Psoas muscle (tissue), 8 donors: Measurements from ENCODE around the gene HOXD8. TPM values are rescaled to one million over a fixed set of nuclear protein-coding genes. Genes with fewer than 3 reads are reported as not detected.

ENCODE experiments used
- ATAC-seq, 4 donors: fragments of 200-7000 bp; cut with Tn5 transposase; one replicate each; pipeline ENCODE4 v1.9.1; 2020; ENCODE audit warnings: moderate library complexity in 3 of 4, mild to moderate bottlenecking in 2 of 4
- DNase-seq, 2 donors: peaks; one replicate each; pipeline ENCODE4 v3.0.0-alpha.2; 2020
- H3K27ac ChIP-seq: fragments of 200-600 bp; one replicate; pipeline ENCODE4 v1.8.0; 2022
- H3K27me3 ChIP-seq, 3 donors: fragments of 200-600 bp in 1 of 3; one replicate each; pipeline versions ENCODE4 v1.6.1 to v1.8.0; 2013 to 2022; ENCODE audit warnings: low read length in 2 of 3, mild to moderate bottlenecking in 2 of 3, moderate library complexity in 1 of 3; ENCODE audit not compliant: insufficient read depth in 3 of 3
- H3K36me3 ChIP-seq, 2 donors: fragments of 200-600 bp in 1 of 2; one replicate each; pipeline versions ENCODE4 v1.6.1 to v1.8.0; 2013 to 2022; ENCODE audit warnings: low read depth in 1 of 2, mild to moderate bottlenecking in 1 of 2, moderate library complexity in 1 of 2; ENCODE audit not compliant: insufficient read depth in 1 of 2
- H3K4me1 ChIP-seq: fragments of 200-600 bp; one replicate; pipeline ENCODE4 v1.8.0; 2022
- H3K4me3 ChIP-seq: fragments of 200-600 bp; one replicate; pipeline ENCODE4 v1.8.0; 2022; ENCODE audit warnings: mild to moderate bottlenecking
- H3K9me3 ChIP-seq: fragments of 200-600 bp; one replicate; pipeline ENCODE4 v1.8.0; 2022
- WGBS, 3 donors: extraction: QIAGEN DNeasy Blood & Tissue Kit; methylation state at CpG; one replicate each; pipeline versions ENCODE4 v1.1.6 to v1.1.7; 2013; 5-methylcytosine and 5-hydroxymethylcytosine counted together
- intact Hi-C, 2 donors: fragments of 100-400 bp; cut with DNase I; formaldehyde crosslinking; loops; one replicate each; pipeline versions ENCODE4 v1.11.0 to v1.14.2; 2022
- polyA plus RNA-seq, 3 donors: library from polyadenylated mRNA; stranded (reverse); fragments of 200-250 nt; gene quantifications; one replicate each; pipeline ENCODE4 v1.2.3, GENCODE V29; 2013
- total RNA-seq, 4 donors: library from RNA; stranded (reverse); fragmentation: NEBNext Ultra II Directional in 2 of 4; extraction: Animal tissue kit (Norgen Biotek cat#: 25700) in 2 of 4; gene quantifications; one replicate each; pipeline versions ENCODE4 v1.2.1 to v1.2.4, GENCODE V29; 2021 to 2023
- TF ChIP-seq, protein P1 (sequence below): fragments of 200-600 bp; IDR thresholded peaks from one replicate; pipeline ENCODE4 v1.8.0; 2022; ENCODE audit warnings: antibody characterized with exemption
- donor health status: healthy with polysubstance abuse.
- donor health status: DM: no; HTN: no; CAD: no; lungs with moderate emphysema.
- donor health status: Bipolar disorder and iron deficiency.
- donor health status: healthy.
- donor health status: DM: yes; HTN: yes; CAD: no.
- donor health status: DM: no; HTN: no; CAD: no.
- donor health status: DM: no; HTN: no; CAD: no.
- donor health status: DM: yes; HTN: yes; CAD: no.

HOXD8 gene
- total and polyA plus RNA-seq, 7 donors = 3.3 to 52.5 (median 12.9) TPM

DNA sequence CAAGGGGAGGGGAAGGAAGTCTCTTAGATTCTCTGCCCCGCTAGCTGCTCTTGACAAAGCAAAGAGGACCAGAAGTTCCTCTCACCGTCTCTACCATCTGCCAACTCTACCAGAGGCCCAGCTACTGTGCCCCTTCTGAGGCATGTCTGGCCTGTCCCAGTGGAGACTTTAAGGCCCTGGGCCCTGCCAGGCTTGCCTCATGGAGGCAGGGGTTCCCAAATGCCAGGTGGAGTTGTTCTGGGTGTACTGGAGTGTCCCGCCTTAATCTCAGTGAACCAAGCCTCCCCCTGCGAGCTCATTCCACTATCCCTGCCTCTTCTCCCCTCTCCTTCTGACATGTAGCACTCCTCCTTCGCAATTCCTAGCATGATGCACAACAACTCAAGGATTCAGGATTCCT is 27.7 kb upstream of the HOXD8 start:
- intact Hi-C loops = no loop called here
- peaks cover 3 to 100% (median 80%) of the 10 kb centered on the region in 3 donors for H3K27me3 ChIP-seq

DNA sequence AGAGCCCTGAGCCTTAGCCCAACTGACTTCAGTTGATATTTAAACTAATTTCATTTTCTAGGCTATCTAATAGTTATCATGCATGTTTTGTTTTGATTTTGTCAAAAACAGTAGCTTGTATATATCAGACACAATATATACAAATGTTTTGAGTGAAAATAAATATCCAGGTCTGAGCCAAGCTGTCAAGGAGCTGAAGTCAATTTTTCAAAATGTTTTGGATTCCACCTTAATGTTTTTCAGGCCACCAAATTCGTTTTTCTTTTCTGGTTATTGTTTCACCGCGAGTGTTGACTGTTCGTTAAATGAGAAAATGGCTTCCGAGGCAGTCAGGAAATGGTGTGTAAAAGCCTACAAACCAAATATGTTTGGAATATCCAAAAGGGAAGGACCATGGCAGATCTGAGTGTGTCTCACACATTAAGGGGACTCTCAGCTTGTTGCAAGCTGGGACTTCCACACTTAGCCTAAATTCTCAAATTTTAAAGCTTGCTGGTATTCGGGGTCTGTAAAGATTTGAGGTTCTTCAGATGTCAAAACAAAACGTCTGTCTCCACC is 27.1 kb upstream of the HOXD8 start:
- TF ChIP-seq, protein P1, sequence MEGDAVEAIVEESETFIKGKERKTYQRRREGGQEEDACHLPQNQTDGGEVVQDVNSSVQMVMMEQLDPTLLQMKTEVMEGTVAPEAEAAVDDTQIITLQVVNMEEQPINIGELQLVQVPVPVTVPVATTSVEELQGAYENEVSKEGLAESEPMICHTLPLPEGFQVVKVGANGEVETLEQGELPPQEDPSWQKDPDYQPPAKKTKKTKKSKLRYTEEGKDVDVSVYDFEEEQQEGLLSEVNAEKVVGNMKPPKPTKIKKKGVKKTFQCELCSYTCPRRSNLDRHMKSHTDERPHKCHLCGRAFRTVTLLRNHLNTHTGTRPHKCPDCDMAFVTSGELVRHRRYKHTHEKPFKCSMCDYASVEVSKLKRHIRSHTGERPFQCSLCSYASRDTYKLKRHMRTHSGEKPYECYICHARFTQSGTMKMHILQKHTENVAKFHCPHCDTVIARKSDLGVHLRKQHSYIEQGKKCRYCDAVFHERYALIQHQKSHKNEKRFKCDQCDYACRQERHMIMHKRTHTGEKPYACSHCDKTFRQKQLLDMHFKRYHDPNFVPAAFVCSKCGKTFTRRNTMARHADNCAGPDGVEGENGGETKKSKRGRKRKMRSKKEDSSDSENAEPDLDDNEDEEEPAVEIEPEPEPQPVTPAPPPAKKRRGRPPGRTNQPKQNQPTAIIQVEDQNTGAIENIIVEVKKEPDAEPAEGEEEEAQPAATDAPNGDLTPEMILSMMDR = no peak
- intact Hi-C loops = no loop called here
- H3K4me3 ChIP-seq = no peak overlapping the region

More for the DNA sequence above, 27.7 kb upstream of the HOXD8 start:
- ATAC-seq = no peak
- TF ChIP-seq, protein P1 = no peak
- H3K4me3 ChIP-seq = no peak overlapping the region
- H3K36me3 ChIP-seq = no peaks in the 10 kb centered on the region
- peaks cover 21% of the 10 kb centered on the region for H3K4me1 ChIP-seq
- H3K9me3 ChIP-seq = no peaks in the 10 kb centered on the region
- no peak overlapping the region for H3K27ac ChIP-seq
- DNase-seq = no peak
- WGBS, 3 donors = 70 to 76% (median 74%) methylated on average over 5 of the region's 5 CpGs

DNA sequence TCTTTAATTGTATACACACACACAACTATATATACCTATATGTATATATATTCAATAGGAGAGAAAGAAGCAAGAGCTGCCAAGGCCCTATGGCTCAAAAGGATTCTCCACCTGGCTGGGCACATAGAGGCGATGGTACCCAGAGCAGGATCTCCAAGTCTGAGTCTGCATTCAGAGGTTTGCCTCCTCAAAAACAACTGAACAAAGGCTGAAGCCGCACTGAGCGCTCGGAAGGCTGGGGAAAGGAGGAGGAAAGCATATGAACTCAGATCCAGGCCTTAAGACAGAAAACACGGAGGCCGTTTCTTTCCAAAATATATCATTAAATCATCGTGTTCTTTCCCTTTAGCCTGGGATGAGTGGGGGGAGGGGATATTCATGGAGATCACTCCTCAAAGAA is 26.3 kb upstream of the HOXD8 start:
- WGBS, 3 donors = 62 to 76% (median 73%) methylated on average over 7 of the region's 7 CpGs
- Histone ChIP-seq H3K27me3 (peaks cover 4 to 99% (median 77%) of the 10 kb centered on the region in 3 donors), H3K4me1 (peaks cover 14% of the 10 kb centered on the region), H3K9me3 (no peaks in the 10 kb centered on the region), H3K4me3 (no peak overlapping the region), H3K27ac (no peak overlapping the region), H3K36me3 (no peaks in the 10 kb centered on the region)
- TF ChIP-seq, protein P1 = no peak
- ATAC-seq = no peak
- DNase-seq = no peak
- intact Hi-C loops = no loop called here

More for the DNA sequence above, 27.1 kb upstream of the HOXD8 start:
- H3K27ac ChIP-seq = no peak overlapping the region
- H3K27me3 ChIP-seq = peaks cover 4 to 100% (median 80%) of the 10 kb centered on the region in 3 donors
- peaks cover 21% of the 10 kb centered on the region for H3K4me1 ChIP-seq
- no peak for ATAC-seq
- H3K36me3 ChIP-seq = no peaks in the 10 kb centered on the region
- whole genome bisulfite sequencing, 3 donors = 51 to 65% (median 59%) methylated on average over 7 of the region's 7 CpGs
- H3K9me3 ChIP-seq = no peaks in the 10 kb centered on the region
- no peak for DNase-seq

DNA sequence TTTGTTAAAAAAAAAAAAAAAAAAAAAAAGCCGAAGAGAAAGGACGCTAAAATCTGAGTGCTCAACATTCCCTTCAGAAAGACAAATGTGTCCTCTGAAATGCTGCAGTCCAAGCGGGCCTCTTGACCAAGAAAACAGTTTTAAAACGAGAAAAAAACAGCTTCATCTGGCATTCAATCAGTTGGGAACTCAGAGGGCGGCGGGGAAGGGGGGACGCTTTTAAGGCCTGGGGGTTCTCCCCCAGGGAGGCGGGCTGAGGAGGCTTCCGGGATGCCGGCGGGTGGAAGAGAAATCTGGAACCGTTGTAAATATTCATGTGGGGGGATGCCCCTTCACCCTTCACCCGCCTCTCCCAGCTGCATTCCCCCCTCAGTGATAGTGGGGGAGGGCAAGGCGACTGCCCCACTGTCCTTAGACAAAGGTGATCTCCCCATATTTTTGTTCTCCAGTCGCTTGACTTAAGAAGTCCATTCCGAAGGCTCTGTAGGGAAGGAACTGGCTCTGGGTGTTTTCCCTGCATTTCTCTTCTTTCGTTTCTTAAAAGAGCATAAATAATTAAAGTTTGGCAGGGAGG is 25.7 kb upstream of the HOXD8 start:
- Histone ChIP-seq H3K4me1 (peaks cover 14% of the 10 kb centered on the region), H3K27ac (no peak overlapping the region), H3K4me3 (no peak overlapping the region), H3K27me3 (peaks cover 4 to 99% (median 75%) of the 10 kb centered on the region in 3 donors), H3K9me3 (no peaks in the 10 kb centered on the region), H3K36me3 (no peaks in the 10 kb centered on the region)
- intact Hi-C loops = no loop called here
- DNase-seq (no peak), ATAC-seq (no peak)
- TF ChIP-seq, protein P1 = no peak
- 21 to 32% (median 29%) methylated on average over 17 of the region's 17 CpGs for WGBS, 3 donors
